IPS-15b (cell line): ENCODE measurements around the gene P3H1.

Experiments
- H3K27me3 ChIP-seq: one replicate; pipeline ENCODE4 v1.6.1; 2013; ENCODE audit warnings: low read length; ENCODE audit not compliant: control insufficient read depth, insufficient read depth
- H3K36me3 ChIP-seq: one replicate; pipeline ENCODE4 v1.6.1; 2013; ENCODE audit warnings: low read length; ENCODE audit not compliant: control insufficient read depth, insufficient read depth
- H3K4me1 ChIP-seq: one replicate; pipeline ENCODE4 v1.6.1; 2013; ENCODE audit warnings: mild to moderate bottlenecking, low read length; ENCODE audit not compliant: control insufficient read depth, insufficient read depth
- H3K4me3 ChIP-seq: one replicate; pipeline ENCODE4 v1.5.1; 2013; ENCODE audit warnings: low read depth, low read length
- H3K9ac ChIP-seq: one replicate; pipeline ENCODE4 v1.6.1; 2013; ENCODE audit warnings: low read depth, mild to moderate bottlenecking, low read length
- H3K9me3 ChIP-seq: one replicate; pipeline ENCODE4 v1.6.1; 2013; ENCODE audit warnings: mild to moderate bottlenecking, low read length; ENCODE audit not compliant: control insufficient read depth, insufficient read depth

P3H1 gene

DNA sequence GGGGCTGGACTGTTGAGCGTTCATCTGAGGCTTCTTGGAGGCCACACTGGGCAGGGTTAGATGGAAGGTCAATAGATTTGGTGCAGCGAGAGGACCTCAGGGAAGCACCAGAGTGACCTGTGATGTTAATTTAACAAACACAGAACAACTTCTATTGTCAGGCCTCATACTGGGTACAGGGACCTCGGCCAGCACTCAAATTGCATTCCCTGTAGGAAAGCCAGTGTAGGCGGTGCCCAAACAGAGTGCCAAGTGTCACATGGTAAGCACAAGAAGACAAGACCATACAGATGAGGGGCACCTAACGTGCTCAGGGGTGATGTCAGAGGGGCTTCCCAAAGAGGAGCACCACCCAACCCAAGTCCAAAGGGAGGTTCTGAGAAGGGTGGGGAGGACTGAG lies 19.3 kb upstream of the P3H1 start:
- H3K27me3 ChIP-seq, result no peaks in the 10 kb centered on the region
- no peak overlapping the region for H3K4me3 ChIP-seq

DNA sequence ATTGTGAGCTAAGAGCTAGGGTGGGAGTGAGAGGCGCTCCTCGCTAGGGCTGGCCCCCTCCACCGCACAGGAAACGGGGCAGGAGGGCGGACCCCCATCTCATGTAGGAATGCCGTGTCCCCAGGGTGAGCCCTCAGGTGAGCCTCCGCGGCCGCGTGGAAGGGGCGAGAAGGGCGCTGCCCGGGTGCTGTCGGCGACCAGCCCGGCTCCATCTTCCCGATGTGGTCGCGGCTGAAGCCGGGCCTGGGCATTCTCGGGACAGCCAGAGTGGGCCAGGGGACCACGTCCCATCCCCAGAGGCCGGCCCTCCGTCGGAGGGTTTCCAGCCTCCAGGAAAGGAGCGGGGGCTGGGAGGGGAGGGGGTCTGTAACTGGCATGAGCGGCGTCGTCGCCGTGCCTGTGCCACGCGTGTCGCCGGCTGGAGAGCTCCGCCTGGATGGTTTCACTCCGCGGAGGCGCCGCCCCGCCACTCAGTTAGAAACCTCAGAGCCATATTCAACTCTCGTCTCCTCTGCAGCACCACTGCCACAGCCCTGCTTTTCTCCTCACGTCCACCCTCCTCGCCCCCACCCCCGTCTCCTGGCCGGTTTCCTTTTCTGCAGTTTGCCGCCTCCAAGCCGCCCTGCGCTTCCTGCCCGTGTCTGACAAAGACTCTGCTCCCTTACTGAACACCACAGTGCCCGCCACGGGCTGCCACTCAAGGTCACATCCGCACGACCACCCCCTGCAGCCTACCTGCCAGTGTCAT lies 18.3 kb upstream of the P3H1 start, which contains the start of gene TMEM269:
TSS of gene TMEM269 (plus strand) at position 46 of the 748 bp plus-strand sequence. CDS start 4,903 bp downstream, outside the sequence.
- no peak within 1 kb of the TSS for H3K4me3 ChIP-seq

More for the DNA sequence above, 19.3 kb upstream of the P3H1 start:
- H3K9me3 ChIP-seq, result no peaks in the 10 kb centered on the region
- no peaks in the 10 kb centered on the region for H3K36me3 ChIP-seq
- H3K4me1 ChIP-seq, result no peaks in the 10 kb centered on the region
- H3K9ac ChIP-seq, result no peak overlapping the region

GRCh38 chr1:42784547-42784945 lies 17.7 kb upstream of the P3H1 start:
- Histone ChIP-seq H3K4me3 (no peak overlapping the region), H3K36me3 (peaks cover 4% of the 10 kb centered on the region), H3K27me3 (no peaks in the 10 kb centered on the region), H3K4me1 (no peaks in the 10 kb centered on the region), H3K9ac (no peak overlapping the region), H3K9me3 (no peaks in the 10 kb centered on the region)

More for the DNA sequence above, 18.3 kb upstream of the P3H1 start, which contains the start of gene TMEM269:
- Histone ChIP-seq H3K4me1 (no peaks in the 10 kb centered on the region), H3K9me3 (no peaks in the 10 kb centered on the region), H3K9ac (no peak within 1 kb of the TSS), H3K27me3 (no peaks in the 10 kb centered on the region), H3K36me3 (peaks cover 4% of the 10 kb centered on the region)

GRCh38 chr1:42783092-42783491 lies 16.3 kb upstream of the P3H1 start:
- no peak overlapping the region for H3K9ac ChIP-seq
- H3K27me3 ChIP-seq, result no peaks in the 10 kb centered on the region
- H3K9me3 ChIP-seq, result no peaks in the 10 kb centered on the region
- H3K4me3 ChIP-seq, result no peak overlapping the region
- no peaks in the 10 kb centered on the region for H3K4me1 ChIP-seq
- H3K36me3 ChIP-seq, result peaks cover 4% of the 10 kb centered on the region

DNA sequence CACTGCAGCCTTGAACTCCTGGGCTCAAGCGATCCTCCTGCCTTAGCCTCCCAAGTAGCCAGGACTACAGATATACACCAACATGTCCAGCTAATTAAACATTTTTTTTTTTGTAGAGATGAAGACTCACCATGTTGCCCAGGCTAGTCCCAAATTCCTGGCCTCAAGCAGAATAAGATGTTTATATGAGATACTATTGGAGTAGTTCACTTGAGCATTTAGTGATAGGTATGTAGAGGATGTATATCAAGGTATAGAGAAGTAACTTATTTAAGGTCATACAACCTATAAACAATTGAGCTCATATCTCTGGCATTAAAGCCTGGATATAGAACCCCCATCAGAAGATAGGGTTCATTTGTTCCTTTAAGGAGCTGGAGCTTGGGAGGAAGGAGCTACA lies 13.3 kb upstream of the P3H1 start:
- Histone ChIP-seq H3K36me3 (peaks cover 8% of the 10 kb centered on the region), H3K9me3 (no peaks in the 10 kb centered on the region), H3K27me3 (no peaks in the 10 kb centered on the region), H3K4me3 (no peak overlapping the region), H3K9ac (no peak overlapping the region), H3K4me1 (no peaks in the 10 kb centered on the region)

DNA sequence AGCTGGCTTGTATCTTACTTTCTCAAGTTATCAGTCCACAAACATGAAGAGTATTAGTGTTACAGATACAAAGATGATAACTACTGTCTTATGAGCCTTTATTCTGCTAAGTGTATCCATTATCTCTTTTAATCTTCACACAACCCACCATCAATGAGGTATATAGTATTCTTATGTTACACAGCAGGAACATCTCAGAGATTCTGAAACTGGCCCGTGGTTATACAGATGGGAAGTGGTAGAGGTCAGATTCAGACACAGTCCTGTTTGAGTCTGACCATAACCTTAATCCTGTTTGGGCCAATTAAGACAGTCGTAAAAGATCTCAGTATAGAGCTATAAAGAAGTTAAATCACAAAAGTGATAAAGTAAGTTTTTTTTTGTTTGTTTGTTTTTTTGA lies 12.9 kb upstream of the P3H1 start:
- peaks cover 8% of the 10 kb centered on the region for H3K36me3 ChIP-seq

GRCh38 chr1:42777852-42778251 lies 11.0 kb upstream of the P3H1 start:
- Histone ChIP-seq H3K9ac (no peak overlapping the region), H3K4me1 (no peaks in the 10 kb centered on the region), H3K36me3 (peaks cover 11% of the 10 kb centered on the region), H3K9me3 (no peaks in the 10 kb centered on the region), H3K4me3 (no peak overlapping the region), H3K27me3 (no peaks in the 10 kb centered on the region)

More for the DNA sequence above, 12.9 kb upstream of the P3H1 start:
- no peaks in the 10 kb centered on the region for H3K27me3 ChIP-seq
- H3K9ac ChIP-seq, result no peak overlapping the region
- no peak overlapping the region for H3K4me3 ChIP-seq
- H3K9me3 ChIP-seq, result no peaks in the 10 kb centered on the region
- no peaks in the 10 kb centered on the region for H3K4me1 ChIP-seq

DNA sequence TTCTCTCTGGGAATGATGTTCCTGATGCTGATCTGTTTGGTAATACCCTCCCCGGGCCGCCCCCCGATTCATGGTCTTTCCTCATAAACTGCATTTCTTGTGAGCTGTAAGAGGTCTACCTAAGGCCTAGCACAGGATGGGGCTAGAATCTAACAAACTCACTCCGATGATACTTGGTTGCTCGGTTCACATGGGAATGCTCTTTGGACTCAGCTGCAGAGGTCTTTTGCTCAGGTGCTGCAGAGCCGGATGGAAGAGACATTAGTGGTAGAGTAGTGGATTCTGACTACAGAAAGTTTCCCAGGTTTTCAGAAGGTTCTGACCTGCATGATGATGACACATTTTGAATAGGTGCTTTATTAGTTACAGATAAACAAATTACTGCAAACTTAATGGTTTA lies 9.7 kb upstream of the P3H1 start:
- no peak overlapping the region for H3K9ac ChIP-seq
- H3K9me3 ChIP-seq, result no peaks in the 10 kb centered on the region
- H3K27me3 ChIP-seq, result no peaks in the 10 kb centered on the region
- no peaks in the 10 kb centered on the region for H3K4me1 ChIP-seq
- H3K4me3 ChIP-seq, result no peak overlapping the region
- peaks cover 11% of the 10 kb centered on the region for H3K36me3 ChIP-seq

DNA sequence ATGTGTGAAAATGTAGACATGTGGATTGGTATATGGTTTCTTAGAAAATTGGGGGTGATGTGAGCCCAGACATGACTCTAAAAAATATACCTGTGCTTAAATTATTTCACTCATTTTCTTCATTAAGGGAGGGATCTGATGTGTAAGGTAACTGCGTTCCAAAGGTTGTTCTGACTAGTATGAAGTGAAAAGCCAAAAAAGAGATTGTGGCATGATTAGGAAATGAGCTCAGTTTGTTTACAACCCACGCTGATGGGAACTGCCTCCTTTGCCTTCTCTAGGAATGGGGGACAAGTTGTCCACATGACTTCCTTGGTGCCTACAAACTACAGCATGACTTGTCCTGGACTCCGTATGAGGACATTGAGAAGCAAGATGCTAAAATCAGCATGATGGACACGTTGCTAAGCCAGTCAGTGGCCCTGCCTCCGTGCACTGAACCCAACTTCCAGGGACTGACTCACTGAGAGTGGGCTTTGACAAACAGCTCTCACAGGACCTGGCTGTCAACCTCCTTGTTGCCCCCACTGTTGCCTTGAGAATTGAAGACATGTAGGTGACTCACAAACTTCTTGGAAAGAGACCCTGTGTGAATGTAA lies 8.2 kb upstream of the P3H1 start:
- Histone ChIP-seq H3K4me1 (no peaks in the 10 kb centered on the region), H3K9me3 (no peaks in the 10 kb centered on the region), H3K36me3 (peaks cover 7% of the 10 kb centered on the region)

GRCh38 chr1:42773420-42773819 lies 6.6 kb upstream of the P3H1 start:
- Histone ChIP-seq H3K4me3 (no peak overlapping the region), H3K9me3 (no peaks in the 10 kb centered on the region), H3K4me1 (no peaks in the 10 kb centered on the region), H3K36me3 (peaks cover 7% of the 10 kb centered on the region), H3K9ac (no peak overlapping the region), H3K27me3 (no peaks in the 10 kb centered on the region)

More for the DNA sequence above, 8.2 kb upstream of the P3H1 start:
- no peak overlapping the region for H3K9ac ChIP-seq
- no peaks in the 10 kb centered on the region for H3K27me3 ChIP-seq
- H3K4me3 ChIP-seq, result no peak overlapping the region

GRCh38 chr1:42769811-42770210 lies 3.0 kb upstream of the P3H1 start:
- Histone ChIP-seq H3K4me1 (peaks cover 6% of the 10 kb centered on the region), H3K4me3 (no peak overlapping the region), H3K27me3 (no peaks in the 10 kb centered on the region), H3K36me3 (peaks cover 3% of the 10 kb centered on the region), H3K9ac (no peak overlapping the region), H3K9me3 (no peaks in the 10 kb centered on the region)

- H3K9me3 ChIP-seq, result no peaks in the 10 kb centered on the region
- no peak overlapping the region for H3K9ac ChIP-seq
- H3K27me3 ChIP-seq, result no peaks in the 10 kb centered on the region
- peak overlapping the region; percentile 94 for H3K4me3 ChIP-seq
- H3K36me3 ChIP-seq, result no peaks in the 10 kb centered on the region
- H3K4me1 ChIP-seq, result peaks cover 6% of the 10 kb centered on the region
These were observed 1.3 kb upstream of the P3H1 start for GRCh38 chr1:42768172-42768571.
